Measurements from ENCODE around the gene MYO16.

MYO16 gene

DNA sequence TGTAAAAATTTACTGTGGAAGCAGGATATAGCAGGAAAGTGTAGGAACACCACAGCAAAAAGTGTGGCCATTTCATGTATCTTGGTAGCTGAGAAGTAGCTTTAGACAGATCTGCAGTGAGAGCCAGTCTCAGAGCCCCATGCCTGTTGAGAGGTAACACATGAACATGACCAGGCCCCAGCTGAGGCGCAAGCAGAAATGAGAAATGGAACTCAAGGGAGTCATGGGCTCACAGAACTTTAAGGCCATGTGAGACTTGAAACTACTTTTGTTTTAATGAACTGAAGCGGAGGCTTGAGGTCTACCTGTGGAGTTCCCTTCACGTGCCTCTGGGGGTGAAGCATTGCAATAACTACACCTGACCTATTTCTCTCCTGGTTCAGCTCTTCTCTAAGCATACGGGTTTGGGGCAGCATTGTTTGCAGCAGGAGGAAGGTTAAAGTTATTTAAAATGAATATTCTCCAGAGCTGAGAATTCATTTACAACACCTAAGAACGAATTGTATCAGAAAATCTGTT, 3.3 kb downstream of the MYO16 start:
- no peak overlapping the region for H3K4me3 ChIP-seq (ENCODE audit: low read length)
- no peak for TF ChIP-seq ZNF274 (IDR thresholded peaks at IDR 0.05; ENCODE audit: low read depth, low read length)

DNA sequence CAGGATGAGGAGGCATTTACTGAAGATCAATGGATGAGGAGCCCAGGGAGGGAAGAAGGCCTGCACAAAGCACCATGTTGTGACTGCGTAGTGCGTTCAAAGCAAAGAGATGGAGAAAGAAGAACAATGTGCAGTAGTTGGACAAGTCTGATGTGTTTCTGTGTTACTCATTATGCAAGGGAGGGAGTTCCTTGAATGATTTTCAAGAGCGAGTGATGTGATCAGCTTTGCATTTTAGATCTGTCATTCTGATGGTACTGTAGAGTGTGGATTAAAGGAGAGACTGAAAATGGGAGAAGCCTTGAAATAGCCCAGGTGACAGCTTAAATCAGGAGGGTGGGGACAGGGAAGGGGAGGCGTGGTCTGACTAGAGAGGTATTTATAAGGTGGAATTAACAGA, 9.5 kb downstream of the MYO16 start:
- no peak overlapping the region for H3K4me3 ChIP-seq (ENCODE audit: low read length)
- no peak for TF ChIP-seq ZNF274 (IDR thresholded peaks at IDR 0.05; ENCODE audit: low read depth, low read length)

DNA sequence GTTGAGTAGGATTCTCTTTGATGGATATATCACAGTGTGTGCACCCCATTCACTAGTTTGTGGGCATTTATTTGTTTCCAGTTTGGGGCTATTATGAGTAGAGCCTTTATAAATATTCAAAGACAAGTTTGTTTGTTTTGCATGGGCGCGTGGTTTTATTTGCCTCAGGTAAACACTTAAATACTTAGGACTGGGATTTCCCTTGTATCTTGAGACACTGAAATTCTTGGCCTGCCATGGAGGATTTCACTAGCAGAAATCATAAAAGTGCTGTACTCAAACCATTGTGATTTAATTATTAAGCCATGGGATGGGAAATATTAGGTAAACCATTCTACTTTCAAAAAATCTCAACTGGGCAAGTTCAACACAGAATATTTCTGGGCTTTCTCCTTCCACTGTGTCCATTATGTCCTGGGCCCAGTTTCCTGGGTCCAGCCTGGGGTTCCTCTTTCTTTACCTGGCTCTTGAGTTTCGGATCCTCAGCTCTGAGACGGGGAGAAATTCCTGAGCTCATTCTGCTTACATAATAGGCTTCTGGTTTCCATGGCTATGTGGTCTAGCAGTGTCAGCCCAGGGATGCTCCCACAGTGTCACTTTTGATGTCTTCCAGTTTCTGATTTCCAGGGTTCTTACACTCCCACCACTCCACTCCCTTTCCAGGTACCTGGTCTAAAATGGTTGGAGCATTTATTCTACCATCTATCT, 14.4 kb downstream of the MYO16 start:
- no peak overlapping the region for H3K4me3 ChIP-seq (ENCODE audit: low read length)
- TF ChIP-seq ZNF274 (IDR thresholded peaks at IDR 0.05; ENCODE audit: low read depth, low read length): no peak

DNA sequence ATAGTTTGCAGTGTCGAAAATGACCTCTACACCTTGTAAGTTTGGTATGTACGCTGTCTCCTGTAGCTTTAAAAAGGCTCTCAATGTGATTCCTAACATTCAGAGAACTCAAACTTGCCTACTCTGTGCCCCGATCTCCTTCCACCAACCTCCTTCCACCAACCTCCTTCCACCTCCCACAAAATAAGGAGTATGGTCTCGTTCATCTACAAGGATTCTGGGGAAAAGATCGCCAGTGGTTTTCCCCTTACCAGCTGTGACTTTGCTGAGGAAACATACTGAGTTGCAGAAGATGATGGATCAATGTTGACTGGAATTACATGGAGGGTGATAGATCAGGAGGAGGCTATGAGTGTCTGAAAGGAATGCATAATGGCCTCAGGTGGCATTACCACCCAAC, 16.0 kb downstream of the MYO16 start:
- no peak overlapping the region for H3K4me3 ChIP-seq (ENCODE audit: low read length)
- peak; percentile 38; the same call in 1 of the 2 replicates for TF ChIP-seq ZNF274 (IDR thresholded peaks at IDR 0.05; ENCODE audit: low read depth, low read length)

DNA sequence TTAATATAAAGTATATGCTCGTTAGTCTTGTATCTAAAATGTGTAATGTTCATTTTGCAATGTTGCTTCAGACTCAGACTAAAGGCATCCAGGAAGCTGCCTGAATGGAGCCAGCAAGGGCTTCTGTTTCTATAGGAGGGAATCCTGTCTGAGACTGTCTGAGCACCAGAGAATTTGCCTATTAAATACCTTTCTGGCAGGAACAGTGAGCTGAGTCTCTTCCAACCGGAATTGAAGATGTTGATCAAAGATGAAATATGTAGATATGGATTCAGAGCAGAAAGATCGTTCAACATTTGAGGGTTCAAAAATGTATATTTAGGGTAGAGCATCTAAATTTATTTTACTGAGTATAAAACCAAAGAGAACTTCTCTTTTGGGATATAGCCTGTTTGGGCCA, 20.9 kb downstream of the MYO16 start:
- TF ChIP-seq ZNF274 (IDR thresholded peaks at IDR 0.05; ENCODE audit: low read depth, low read length): no peak
- H3K4me3 ChIP-seq (ENCODE audit: low read length): no peak overlapping the region

DNA sequence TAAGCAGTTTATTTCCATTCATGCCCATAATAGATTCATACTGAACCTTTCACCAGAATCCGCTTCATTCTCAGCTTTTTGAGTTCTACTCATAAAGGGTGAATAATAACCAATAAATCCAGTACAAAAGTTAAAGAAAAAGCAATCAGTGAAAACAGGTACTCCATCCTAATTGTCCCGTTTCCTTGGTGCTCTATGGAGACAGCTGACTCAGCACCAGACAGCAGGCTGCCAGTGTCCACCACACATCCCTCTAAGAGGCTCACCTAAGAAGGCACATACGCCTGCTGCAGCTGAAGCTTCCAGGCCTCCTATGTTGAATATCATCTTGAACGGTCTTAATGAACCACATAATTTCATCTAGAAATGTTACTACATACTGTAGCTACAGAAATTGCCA, 27.3 kb downstream of the MYO16 start:
- no peak for TF ChIP-seq ZNF274 (IDR thresholded peaks at IDR 0.05; ENCODE audit: low read depth, low read length)
- no peak overlapping the region for H3K4me3 ChIP-seq (ENCODE audit: low read length)

DNA sequence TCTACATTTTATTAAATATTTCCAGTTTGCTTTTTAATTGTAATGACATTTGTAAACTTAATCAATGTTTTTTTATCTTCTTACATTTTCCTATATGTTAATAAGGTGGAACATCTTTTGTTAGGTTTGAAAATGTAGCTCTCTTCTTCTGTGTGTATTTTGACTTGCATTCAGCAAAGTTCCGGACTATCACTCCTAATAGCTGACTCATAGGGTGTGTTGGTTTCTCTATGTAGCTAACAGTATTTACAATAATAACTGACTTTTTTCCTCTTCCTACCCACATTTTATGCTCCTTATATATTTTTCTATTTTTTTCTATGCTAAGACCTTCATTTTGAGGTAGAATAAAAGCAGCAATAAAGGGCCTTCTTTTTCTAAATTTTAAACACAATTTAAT, 28.1 kb downstream of the MYO16 start:
- no peak for TF ChIP-seq ZNF274 (IDR thresholded peaks at IDR 0.05; ENCODE audit: low read depth, low read length)
- H3K4me3 ChIP-seq (ENCODE audit: low read length): no peak overlapping the region

DNA sequence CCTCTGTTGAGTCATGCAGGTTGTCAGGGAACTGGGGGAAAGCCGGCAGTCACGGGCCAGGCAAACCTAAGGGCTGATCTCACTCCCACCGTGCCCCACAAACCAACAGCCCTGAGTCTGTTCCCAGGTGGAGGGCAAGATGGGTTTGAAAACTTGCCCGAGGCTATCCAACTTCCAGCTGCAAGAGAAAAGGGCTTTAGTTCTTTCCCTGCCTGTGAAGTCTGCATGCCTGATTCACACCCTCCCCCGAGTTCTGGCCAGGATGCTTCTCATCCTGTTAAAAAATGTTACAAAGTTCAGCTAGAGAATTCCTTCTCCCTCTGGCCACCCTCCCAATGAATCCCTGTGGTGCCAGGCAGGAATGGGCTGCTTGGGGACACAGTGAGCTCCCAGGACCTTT, 33.1 kb downstream of the MYO16 start:
- TF ChIP-seq ZNF274 (IDR thresholded peaks at IDR 0.05; ENCODE audit: low read depth, low read length): no peak
- no peak overlapping the region for H3K4me3 ChIP-seq (ENCODE audit: low read length)

DNA sequence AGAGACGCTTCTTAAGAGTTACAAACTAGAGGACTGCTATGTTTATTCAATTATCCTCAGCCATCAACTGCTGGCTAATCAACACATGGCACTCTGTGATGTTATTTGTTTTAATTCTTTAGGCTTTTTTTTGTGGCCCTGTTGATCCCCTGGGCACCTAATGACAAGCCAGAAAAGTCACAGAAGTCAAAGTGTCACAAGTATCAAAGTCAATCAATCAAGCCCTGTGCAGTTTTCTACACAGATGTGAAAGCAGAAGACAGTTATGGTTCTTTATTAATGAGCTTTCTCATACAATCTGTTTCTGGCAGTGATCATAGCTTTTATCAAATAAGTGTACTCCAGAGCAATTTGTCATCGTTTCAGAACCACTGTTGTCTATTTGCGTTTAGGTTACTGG, 34.3 kb downstream of the MYO16 start:
- no peak for TF ChIP-seq ZNF274 (IDR thresholded peaks at IDR 0.05; ENCODE audit: low read depth, low read length)
- no peak overlapping the region for H3K4me3 ChIP-seq (ENCODE audit: low read length)

DNA sequence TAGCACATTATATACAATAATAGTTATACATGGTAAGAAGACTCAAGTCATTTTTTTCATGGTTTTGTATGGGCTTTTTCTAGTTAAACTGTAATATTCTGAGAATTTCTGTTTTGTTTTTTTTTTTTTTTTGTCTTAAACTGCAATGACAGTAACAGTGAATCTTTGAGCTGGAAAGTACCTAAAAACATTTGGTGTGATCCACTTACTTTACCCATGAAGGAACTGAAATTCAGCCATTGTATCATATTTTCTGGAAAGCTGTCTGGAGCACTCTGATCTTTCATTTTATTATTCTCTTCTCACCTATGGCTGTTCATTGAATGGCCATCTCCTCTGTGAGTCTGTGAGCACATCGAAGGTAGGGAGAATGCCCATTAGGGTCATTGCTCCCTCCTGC, 37.8 kb downstream of the MYO16 start:
- no peak overlapping the region for H3K4me3 ChIP-seq (ENCODE audit: low read length)
- no peak for TF ChIP-seq ZNF274 (IDR thresholded peaks at IDR 0.05; ENCODE audit: low read depth, low read length)

DNA sequence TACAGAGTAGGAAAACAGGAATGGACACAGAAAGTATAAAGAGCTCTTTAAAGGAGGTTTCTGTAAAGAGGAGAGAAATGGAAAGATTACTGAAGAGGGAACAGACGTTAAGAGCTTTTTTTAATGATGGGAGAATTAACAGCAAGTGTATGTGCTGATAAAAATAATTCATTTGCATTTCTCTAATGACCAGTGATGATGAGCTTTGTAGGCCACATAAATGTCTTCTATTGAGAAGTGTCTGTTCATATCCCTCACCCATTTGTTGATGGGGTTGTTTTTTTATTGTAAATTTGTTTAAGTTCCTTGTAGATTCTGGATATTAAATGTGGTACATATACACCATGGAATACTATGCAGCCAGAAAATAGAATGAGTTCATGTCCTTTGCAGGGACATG, 40.0 kb downstream of the MYO16 start:
- H3K4me3 ChIP-seq (ENCODE audit: low read length): no peak overlapping the region
- TF ChIP-seq ZNF274 (IDR thresholded peaks at IDR 0.05; ENCODE audit: low read depth, low read length): no peak

DNA sequence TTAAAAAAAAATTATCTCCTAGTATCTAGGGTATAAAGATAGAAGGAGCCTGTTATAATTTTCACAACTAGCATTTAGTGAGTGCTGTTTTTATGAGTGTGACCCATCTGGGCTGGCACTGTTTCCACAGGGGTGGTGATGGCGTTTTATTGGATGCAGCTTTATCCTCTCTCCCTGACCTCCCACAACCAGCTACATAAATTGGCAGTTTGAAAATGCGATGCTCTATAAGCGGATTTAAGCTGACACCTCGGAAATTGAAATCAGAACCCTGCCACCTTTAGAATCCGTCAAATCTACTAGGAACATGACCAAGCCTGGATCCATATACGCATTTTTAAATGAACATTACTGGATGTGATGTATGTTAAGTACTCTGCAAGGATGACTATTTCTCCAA, 44.9 kb downstream of the MYO16 start:
- H3K4me3 ChIP-seq (ENCODE audit: low read length): no peak overlapping the region
- TF ChIP-seq ZNF274 (IDR thresholded peaks at IDR 0.05; ENCODE audit: low read depth, low read length): no peak

DNA sequence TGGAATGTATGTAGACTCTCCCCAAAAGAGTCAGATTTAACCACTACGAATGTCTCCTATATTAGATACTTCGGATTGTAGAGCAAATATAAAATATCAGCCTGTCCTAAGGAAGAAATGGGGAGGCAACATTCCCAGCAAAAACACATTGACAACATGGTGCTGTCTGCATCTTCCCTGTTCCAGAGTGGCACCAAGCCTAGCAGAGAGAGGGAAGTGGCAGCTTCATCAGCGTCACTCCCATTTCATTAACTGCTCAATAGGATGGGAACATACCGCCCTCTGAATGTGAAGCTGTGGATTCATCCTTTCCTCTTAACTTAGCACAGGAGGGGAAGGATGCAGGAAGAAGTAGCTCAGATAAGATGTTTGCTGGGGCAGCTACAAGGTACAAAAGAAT, 45.4 kb downstream of the MYO16 start:
- H3K4me3 ChIP-seq (ENCODE audit: low read length): no peak overlapping the region
- no peak for TF ChIP-seq ZNF274 (IDR thresholded peaks at IDR 0.05; ENCODE audit: low read depth, low read length)

DNA sequence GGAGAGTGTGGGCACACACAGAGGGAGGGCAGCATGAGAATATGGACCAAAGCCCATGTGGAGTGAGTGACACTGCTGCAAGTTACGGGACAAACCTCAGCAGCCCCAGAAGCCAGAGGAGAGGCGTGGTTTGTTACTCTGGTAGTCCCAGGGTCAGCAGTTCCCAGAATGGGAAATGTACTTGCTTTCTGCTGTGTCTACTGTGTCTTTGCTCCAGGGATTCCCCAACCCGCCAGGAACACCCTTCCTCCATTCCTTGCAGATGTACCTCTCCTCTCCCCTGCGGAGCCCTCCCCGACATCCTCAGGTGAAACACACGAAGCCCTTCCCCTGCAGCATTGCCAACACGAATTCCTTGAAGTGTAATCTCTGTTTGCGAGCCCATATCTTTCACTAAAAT, 47.2 kb downstream of the MYO16 start:
- no peak overlapping the region for H3K4me3 ChIP-seq (ENCODE audit: low read length)
- TF ChIP-seq ZNF274 (IDR thresholded peaks at IDR 0.05; ENCODE audit: low read depth, low read length): no peak

DNA sequence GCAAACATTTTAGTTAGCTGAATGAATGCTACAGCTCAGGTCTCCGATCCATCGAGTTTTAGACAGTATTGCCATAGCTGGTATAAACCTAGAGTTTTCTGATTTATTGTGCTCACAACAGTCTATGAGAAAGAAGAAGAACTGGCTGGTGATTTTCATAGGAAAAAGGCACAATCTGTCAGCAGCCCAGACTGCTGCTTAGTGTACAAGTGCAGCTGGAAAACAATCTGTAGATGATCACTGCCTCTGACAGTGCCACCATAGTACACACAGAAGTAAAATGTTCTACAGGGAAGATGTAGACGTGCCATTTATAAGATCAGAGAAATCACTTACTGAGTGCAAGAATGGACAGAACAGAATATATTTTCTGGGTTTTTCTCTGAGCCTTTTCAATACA, 48.4 kb downstream of the MYO16 start:
- no peak overlapping the region for H3K4me3 ChIP-seq (ENCODE audit: low read length)
- no peak for TF ChIP-seq ZNF274 (IDR thresholded peaks at IDR 0.05; ENCODE audit: low read depth, low read length)

DNA sequence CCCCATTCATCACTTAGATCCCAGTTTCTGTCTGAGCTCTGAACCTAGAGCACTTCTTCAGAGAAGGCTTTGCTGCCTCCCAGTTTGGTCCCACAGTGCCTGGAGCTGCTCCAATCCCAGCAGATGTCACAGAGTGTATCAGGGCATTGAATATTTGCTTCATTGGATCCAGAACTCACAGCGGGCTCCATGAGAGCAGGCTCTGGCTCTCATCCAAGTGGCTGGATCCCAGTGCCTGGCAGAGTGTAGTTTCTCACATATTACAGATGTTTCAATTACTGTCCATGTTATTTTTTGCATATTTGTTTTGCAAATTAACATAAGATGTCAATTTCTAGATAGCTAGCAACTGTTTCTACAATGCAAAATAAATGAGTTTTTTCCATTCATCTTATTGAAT, 50.6 kb downstream of the MYO16 start:
- TF ChIP-seq ZNF274 (IDR thresholded peaks at IDR 0.05; ENCODE audit: low read depth, low read length): no peak
- no peak overlapping the region for H3K4me3 ChIP-seq (ENCODE audit: low read length)

Measured in GM08714 (cell line).